GM12878 (cell line): ENCODE measurements around the gene ANGPTL5. TPM values are rescaled to one million over a fixed set of nuclear protein-coding genes. Genes with fewer than 3 reads are reported as not detected.

Source experiments
- ATAC-seq: fragments of 200-7000 bp; cut with Tn5 transposase; 3 replicates; pipeline ENCODE4 v1.9.1; 2020; ENCODE audit warnings: mild to moderate bottlenecking, moderate library complexity
- BruUV-seq: library from RNA; stranded (reverse); fragments of 400-500 nt; replicated peaks from 2 replicates; lab custom pipeline; 2021; lab: Mats Ljungman, UMichigan
- CTCF ChIA-PET: fragments of 300-600 bp; sonication (Branson Sonifier 250); formaldehyde crosslinking; extraction: SDS; loops from one replicate; lab custom pipeline; 2021; ENCODE audit warnings: inconsistent platforms; lab: Yijun Ruan, JAX
- POLR2A ChIA-PET: fragments of 350-600 bp; formaldehyde crosslinking; extraction: SDS; loops from one replicate; lab custom pipeline; 2021; ENCODE audit warnings: inconsistent platforms; lab: Charles Lee
- RAD21 ChIA-PET: fragments of 300-600 bp; sonication (Branson Sonifier 250); formaldehyde crosslinking; loops from one replicate; lab custom pipeline; 2023; ENCODE audit warnings: antibody characterized with exemption; ENCODE audit not compliant: unreplicated experiment; lab: Charles Lee
- SMC1A ChIA-PET: fragments of 300-600 bp; sonication (Branson Sonifier 250); formaldehyde crosslinking; loops from one replicate; lab custom pipeline; 2023; ENCODE audit not compliant: unreplicated experiment, uncharacterized antibody; lab: Charles Lee
- DNase-seq: peaks from one replicate; pipeline ENCODE4 v3.0.0-alpha.2; 2011; ENCODE audit warnings: low read depth, low spot score
- FAIRE-seq: peaks from 3 replicates; lab custom pipeline; 2011; peaks lifted over from hg19 to GRCh38; lab: Jason Lieb, UNC
- H2AFZ ChIP-seq: 2 replicates; pipeline ENCODE4 v1.6.0; 2011; ENCODE audit warnings: low read depth, low read length, control low read depth; ENCODE audit not compliant: control insufficient read depth
- H3K27ac ChIP-seq: 2 replicates; pipeline ENCODE4 v1.5.1; 2011; ENCODE audit warnings: control low read depth; ENCODE audit not compliant: control insufficient read depth, insufficient read depth
- H3K27me3 ChIP-seq, 2 experiments: replicated peaks in 1 of 2; 2 replicates each; pipeline versions ENCODE4 v1.6.0 to v1.6.1; 2011; ENCODE audit warnings: low read length in 1 of 2; ENCODE audit not compliant: control insufficient read depth in 2 of 2, insufficient read depth in 2 of 2
- H3K36me3 ChIP-seq, 2 experiments: 2 replicates each; pipeline ENCODE4 v1.5.1; 2011; ENCODE audit warnings: low read length in 1 of 2; ENCODE audit not compliant: control insufficient read depth in 2 of 2, insufficient read depth in 2 of 2
- H3K4me1 ChIP-seq: 2 replicates; pipeline ENCODE4 v1.6.1; 2011; ENCODE audit warnings: mild to moderate bottlenecking, low read length, moderate library complexity, mixed read lengths; ENCODE audit not compliant: control insufficient read depth, insufficient read depth
- H3K4me2 ChIP-seq: 2 replicates; pipeline ENCODE4 v1.6.0; 2011; ENCODE audit warnings: control low read depth; ENCODE audit not compliant: control insufficient read depth, insufficient read depth
- H3K4me3 ChIP-seq: fragments of 200-600 bp; sonication (generic); 2 replicates; pipeline ENCODE4 v1.5.1; 2016
- H3K79me2 ChIP-seq: 2 replicates; pipeline ENCODE4 v1.6.0; 2011; ENCODE audit warnings: low read length; ENCODE audit not compliant: control insufficient read depth, insufficient read depth
- H3K9ac ChIP-seq: 2 replicates; pipeline ENCODE4 v1.8.0; 2011; ENCODE audit warnings: low read length, control low read depth, mixed read lengths; ENCODE audit not compliant: control insufficient read depth, insufficient read depth
- H3K9me3 ChIP-seq: replicated peaks from 3 replicates; pipeline ENCODE4 v1.5.1; 2011; ENCODE audit warnings: mild to moderate bottlenecking, low read length; ENCODE audit not compliant: control insufficient read depth, insufficient read depth
- H4K20me1 ChIP-seq: 2 replicates; pipeline ENCODE4 v1.6.0; 2011; ENCODE audit not compliant: control insufficient read depth, insufficient read depth
- BACH1 ChIP-seq: fragments of 450-650 bp; IDR thresholded peaks from 2 replicates; pipeline ENCODE4 v1.6.1; 2017; ENCODE audit warnings: mild to moderate bottlenecking, borderline replicate concordance
- BRCA1 ChIP-seq: IDR thresholded peaks from 2 replicates; pipeline ENCODE4 v1.6.1; 2011; ENCODE audit warnings: low read depth, low read length, improper control_type of control experiment
- NR2C1 ChIP-seq: fragments of 450-650 bp; IDR thresholded peaks from 2 replicates; pipeline ENCODE4 v1.6.1; 2017; ENCODE audit warnings: antibody characterized with exemption, mild to moderate bottlenecking, moderate library complexity
- ZNF24 ChIP-seq: fragments of 450-650 bp; IDR thresholded peaks from 2 replicates; pipeline ENCODE4 v1.6.1; 2017; ENCODE audit warnings: antibody characterized with exemption, mild to moderate bottlenecking
- WGBS: methylation state at CpG from one replicate; pipeline ENCODE4 v1.1.6; 2016; ENCODE audit warnings: low lambda C conversion rate; ENCODE audit not compliant: insufficient replicate concordance, insufficient coverage; ENCODE audit errors: missing lambda C conversion rate; 5-methylcytosine and 5-hydroxymethylcytosine counted together
- in situ Hi-C: fragments of 300-500 bp; cut with MboI; formaldehyde crosslinking; loops from 9 replicates; pipeline ENCODE4 v1.14.3; 2018; ENCODE audit warnings: mixed read lengths
- intact Hi-C: fragments of 100-400 bp; cut with micrococcal nuclease; formaldehyde crosslinking; loops from one replicate; pipeline ENCODE4 v1.14.2; 2022; ENCODE audit not compliant: unreplicated experiment
- polyA plus RNA-seq, 11 experiments: library from polyadenylated mRNA; depleted of rRNA in 4 of 11; unstranded in 6 of 11; stranded (reverse) in 5 of 11; fragments of >200 nt; fragmentation: Nextera tagmentation in 4 of 11; fragmentation: Illumina TruSeq in 1 of 11; extraction: Ambion mirVana in 4 of 11; extraction: Trizol in 1 of 11; gene quantifications; 1 replicate in 1 of 11; 2 replicates in 10 of 11; pipeline versions ENCODE4 v1.2.1 to v1.2.3, GENCODE V29; 2011 to 2016; ENCODE audit warnings: inconsistent platforms in 2 of 11, missing spikeins in 2 of 11, low read depth in 1 of 11
- total RNA-seq, 4 experiments: library from RNA; depleted of rRNA in 3 of 4; stranded (reverse); fragments of >200 nt in 3 of 4; fragmentation: Illumina TruSeq in 1 of 4; extraction: Trizol in 1 of 4; gene quantifications; 2 replicates each; pipeline versions ENCODE4 v1.2.1 to v1.2.3, GENCODE V29; 2013 to 2021
- TF ChIP-seq, protein P1 (sequence below): fragments of 450-650 bp; IDR thresholded peaks from 2 replicates; pipeline ENCODE4 v1.6.1; 2017; ENCODE audit warnings: mild to moderate bottlenecking, moderate library complexity
- TF ChIP-seq, protein P2 (sequence below): fragments of 450-650 bp; IDR thresholded peaks from 2 replicates; pipeline ENCODE4 v1.6.1; 2017; ENCODE audit warnings: mild to moderate bottlenecking, low read depth, inconsistent platforms; ENCODE audit not compliant: poor library complexity, severe bottlenecking
- TF ChIP-seq, protein P3 (sequence below): IDR thresholded peaks from 2 replicates; pipeline ENCODE4 v1.6.1; 2012; ENCODE audit warnings: low read depth, low read length, improper control_type of control experiment
- TF ChIP-seq, protein P4 (sequence below): fragments of 150-350 bp; IDR thresholded peaks from 2 replicates; pipeline ENCODE4 v1.6.1; 2016; ENCODE audit warnings: low read depth, low read length
- TF ChIP-seq, protein P5 (sequence below): fragments of 150-350 bp; IDR thresholded peaks from 2 replicates; pipeline ENCODE4 v1.6.1; 2014; ENCODE audit warnings: mild to moderate bottlenecking, low read depth, low read length

The ANGPTL5 gene
- total and polyA plus RNA-seq, 10 of the 15 experiments (the other 5 are each of a cell fraction or from before 2014, with no cell fraction given) = not detected

DNA sequence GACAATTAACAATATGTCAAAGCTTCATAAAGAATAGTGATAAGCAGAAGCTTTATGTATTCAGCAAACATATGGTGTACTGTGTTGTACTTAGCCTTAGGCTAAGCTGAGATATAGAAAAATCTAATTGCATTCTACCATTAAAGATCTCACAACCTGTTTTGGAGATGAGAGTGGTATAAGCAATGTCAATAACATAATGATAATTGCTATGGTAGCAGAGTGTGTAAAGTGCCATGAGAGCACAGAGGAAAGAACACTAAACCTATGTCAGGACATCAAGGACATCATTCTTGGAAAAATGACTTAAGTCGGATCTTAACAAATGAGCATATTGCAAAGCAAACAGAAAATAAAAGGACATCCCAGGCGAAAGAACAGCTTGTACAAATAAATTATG is 28.6 kb upstream of the ANGPTL5 start (continued):
- TF ChIP-seq, protein P1, sequence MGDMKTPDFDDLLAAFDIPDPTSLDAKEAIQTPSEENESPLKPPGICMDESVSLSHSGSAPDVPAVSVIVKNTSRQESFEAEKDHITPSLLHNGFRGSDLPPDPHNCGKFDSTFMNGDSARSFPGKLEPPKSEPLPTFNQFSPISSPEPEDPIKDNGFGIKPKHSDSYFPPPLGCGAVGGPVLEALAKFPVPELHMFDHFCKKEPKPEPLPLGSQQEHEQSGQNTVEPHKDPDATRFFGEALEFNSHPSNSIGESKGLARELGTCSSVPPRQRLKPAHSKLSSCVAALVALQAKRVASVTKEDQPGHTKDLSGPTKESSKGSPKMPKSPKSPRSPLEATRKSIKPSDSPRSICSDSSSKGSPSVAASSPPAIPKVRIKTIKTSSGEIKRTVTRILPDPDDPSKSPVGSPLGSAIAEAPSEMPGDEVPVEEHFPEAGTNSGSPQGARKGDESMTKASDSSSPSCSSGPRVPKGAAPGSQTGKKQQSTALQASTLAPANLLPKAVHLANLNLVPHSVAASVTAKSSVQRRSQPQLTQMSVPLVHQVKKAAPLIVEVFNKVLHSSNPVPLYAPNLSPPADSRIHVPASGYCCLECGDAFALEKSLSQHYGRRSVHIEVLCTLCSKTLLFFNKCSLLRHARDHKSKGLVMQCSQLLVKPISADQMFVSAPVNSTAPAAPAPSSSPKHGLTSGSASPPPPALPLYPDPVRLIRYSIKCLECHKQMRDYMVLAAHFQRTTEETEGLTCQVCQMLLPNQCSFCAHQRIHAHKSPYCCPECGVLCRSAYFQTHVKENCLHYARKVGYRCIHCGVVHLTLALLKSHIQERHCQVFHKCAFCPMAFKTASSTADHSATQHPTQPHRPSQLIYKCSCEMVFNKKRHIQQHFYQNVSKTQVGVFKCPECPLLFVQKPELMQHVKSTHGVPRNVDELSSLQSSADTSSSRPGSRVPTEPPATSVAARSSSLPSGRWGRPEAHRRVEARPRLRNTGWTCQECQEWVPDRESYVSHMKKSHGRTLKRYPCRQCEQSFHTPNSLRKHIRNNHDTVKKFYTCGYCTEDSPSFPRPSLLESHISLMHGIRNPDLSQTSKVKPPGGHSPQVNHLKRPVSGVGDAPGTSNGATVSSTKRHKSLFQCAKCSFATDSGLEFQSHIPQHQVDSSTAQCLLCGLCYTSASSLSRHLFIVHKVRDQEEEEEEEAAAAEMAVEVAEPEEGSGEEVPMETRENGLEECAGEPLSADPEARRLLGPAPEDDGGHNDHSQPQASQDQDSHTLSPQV = no peak
- no peak for TF ChIP-seq NR2C1
- TF ChIP-seq, protein P2, sequence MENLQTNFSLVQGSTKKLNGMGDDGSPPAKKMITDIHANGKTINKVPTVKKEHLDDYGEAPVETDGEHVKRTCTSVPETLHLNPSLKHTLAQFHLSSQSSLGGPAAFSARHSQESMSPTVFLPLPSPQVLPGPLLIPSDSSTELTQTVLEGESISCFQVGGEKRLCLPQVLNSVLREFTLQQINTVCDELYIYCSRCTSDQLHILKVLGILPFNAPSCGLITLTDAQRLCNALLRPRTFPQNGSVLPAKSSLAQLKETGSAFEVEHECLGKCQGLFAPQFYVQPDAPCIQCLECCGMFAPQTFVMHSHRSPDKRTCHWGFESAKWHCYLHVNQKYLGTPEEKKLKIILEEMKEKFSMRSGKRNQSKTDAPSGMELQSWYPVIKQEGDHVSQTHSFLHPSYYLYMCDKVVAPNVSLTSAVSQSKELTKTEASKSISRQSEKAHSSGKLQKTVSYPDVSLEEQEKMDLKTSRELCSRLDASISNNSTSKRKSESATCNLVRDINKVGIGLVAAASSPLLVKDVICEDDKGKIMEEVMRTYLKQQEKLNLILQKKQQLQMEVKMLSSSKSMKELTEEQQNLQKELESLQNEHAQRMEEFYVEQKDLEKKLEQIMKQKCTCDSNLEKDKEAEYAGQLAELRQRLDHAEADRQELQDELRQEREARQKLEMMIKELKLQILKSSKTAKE = no peak
- no peak for TF ChIP-seq BACH1
- TF ChIP-seq ZNF24 = no peak

DNA sequence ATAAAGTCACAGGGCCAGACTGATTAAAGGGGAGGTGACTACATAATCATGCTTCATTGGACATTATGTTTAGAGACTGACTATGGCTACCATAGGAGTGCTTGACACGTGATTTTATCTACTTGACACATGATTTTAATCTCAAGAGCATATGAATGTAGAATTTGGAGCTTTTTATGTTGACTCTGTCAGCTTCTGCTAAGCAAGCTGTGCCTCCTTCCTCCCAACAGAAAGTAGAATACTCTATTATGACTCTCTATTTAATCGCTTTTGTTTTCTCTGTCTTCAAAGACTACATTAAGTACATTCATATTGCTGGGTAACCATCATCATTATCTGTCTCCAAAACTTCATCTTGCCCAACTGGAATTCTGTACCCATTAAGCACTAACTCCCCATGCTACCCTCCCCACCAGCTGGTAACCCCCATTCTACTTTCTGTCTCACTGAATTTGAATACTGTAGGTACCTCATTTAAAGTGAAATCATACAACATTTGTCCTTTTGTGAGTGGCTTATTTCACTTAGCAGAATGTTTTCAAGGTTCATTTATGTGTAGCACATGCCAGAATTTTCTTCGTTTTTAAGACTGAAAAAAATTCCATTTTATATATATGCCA is 24.7 kb upstream of the ANGPTL5 start:
- ChIA-PET SMC1A (no interaction called here), CTCF (no interaction called here), POLR2A (no interaction called here), RAD21 (no interaction called here)
- WGBS = 30% methylated on average over 3 of the region's 3 CpGs
- Histone ChIP-seq H4K20me1 (no peaks in the 10 kb centered on the region; the same call in 1 of the 2 replicates), H3K4me1 (no peaks in the 10 kb centered on the region), H3K9me3 (no peaks in the 10 kb centered on the region), H2AFZ (no peak overlapping the region), H3K36me3 (no peaks in the 10 kb centered on the region), H3K79me2 (no peaks in the 10 kb centered on the region), H3K4me2 (no peak overlapping the region), H3K27ac (no peak overlapping the region), H3K4me3 (no peak overlapping the region), H3K27me3 (no peaks in the 10 kb centered on the region), H3K9ac (no peak overlapping the region)
- no TSS peak for BruUV-seq
- FAIRE-seq (no peak), ATAC-seq (no peak), DNase-seq (no peak)
- in situ Hi-C loops (no loop called here), intact Hi-C loops (no loop called here)
- TF ChIP-seq, protein P3, sequence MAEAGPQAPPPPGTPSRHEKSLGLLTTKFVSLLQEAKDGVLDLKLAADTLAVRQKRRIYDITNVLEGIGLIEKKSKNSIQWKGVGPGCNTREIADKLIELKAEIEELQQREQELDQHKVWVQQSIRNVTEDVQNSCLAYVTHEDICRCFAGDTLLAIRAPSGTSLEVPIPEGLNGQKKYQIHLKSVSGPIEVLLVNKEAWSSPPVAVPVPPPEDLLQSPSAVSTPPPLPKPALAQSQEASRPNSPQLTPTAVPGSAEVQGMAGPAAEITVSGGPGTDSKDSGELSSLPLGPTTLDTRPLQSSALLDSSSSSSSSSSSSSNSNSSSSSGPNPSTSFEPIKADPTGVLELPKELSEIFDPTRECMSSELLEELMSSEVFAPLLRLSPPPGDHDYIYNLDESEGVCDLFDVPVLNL = no peak
- TF ChIP-seq, protein P4, sequence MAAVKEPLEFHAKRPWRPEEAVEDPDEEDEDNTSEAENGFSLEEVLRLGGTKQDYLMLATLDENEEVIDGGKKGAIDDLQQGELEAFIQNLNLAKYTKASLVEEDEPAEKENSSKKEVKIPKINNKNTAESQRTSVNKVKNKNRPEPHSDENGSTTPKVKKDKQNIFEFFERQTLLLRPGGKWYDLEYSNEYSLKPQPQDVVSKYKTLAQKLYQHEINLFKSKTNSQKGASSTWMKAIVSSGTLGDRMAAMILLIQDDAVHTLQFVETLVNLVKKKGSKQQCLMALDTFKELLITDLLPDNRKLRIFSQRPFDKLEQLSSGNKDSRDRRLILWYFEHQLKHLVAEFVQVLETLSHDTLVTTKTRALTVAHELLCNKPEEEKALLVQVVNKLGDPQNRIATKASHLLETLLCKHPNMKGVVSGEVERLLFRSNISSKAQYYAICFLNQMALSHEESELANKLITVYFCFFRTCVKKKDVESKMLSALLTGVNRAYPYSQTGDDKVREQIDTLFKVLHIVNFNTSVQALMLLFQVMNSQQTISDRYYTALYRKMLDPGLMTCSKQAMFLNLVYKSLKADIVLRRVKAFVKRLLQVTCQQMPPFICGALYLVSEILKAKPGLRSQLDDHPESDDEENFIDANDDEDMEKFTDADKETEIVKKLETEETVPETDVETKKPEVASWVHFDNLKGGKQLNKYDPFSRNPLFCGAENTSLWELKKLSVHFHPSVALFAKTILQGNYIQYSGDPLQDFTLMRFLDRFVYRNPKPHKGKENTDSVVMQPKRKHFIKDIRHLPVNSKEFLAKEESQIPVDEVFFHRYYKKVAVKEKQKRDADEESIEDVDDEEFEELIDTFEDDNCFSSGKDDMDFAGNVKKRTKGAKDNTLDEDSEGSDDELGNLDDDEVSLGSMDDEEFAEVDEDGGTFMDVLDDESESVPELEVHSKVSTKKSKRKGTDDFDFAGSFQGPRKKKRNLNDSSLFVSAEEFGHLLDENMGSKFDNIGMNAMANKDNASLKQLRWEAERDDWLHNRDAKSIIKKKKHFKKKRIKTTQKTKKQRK = no peak
- TF ChIP-seq BRCA1 = no peak
- TF ChIP-seq, protein P5, sequence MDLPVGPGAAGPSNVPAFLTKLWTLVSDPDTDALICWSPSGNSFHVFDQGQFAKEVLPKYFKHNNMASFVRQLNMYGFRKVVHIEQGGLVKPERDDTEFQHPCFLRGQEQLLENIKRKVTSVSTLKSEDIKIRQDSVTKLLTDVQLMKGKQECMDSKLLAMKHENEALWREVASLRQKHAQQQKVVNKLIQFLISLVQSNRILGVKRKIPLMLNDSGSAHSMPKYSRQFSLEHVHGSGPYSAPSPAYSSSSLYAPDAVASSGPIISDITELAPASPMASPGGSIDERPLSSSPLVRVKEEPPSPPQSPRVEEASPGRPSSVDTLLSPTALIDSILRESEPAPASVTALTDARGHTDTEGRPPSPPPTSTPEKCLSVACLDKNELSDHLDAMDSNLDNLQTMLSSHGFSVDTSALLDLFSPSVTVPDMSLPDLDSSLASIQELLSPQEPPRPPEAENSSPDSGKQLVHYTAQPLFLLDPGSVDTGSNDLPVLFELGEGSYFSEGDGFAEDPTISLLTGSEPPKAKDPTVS = no peak
